T-helper 1 cell treated with Interleukin-12 subunit alpha and Interleukin-12 subunit beta and Interleukin-4 antibody, amounts not matched to agents 30 ng/mL and 1 ng/mL, for 36 hours (primary cell): ENCODE measurements around the gene AMDHD2. TPM values are rescaled to one million over a fixed set of nuclear protein-coding genes. Genes with fewer than 3 reads are reported as not detected.

Experiments
- intact Hi-C: fragments of 100-400 bp; cut with micrococcal nuclease; formaldehyde crosslinking; loops from one replicate; pipeline ENCODE4 v1.15.1; 2024
- total RNA-seq: library from RNA; stranded (reverse); gene quantifications from 2 replicates; pipeline ENCODE4 v1.2.3, GENCODE V29; 2022

The AMDHD2 gene
- total RNA-seq, 1 donor from 2014 or later: 54.0 TPM

- intact Hi-C loops: no loop called here
Observed at GRCh38 chr16:2498531-2499253, 21.5 kb upstream of the AMDHD2 start.

- intact Hi-C loops: no loop called here
Observed at GRCh38 chr16:2499454-2499853, 20.7 kb upstream of the AMDHD2 start.

- intact Hi-C loops: loop anchor here (5.0 kb wide), 1 partner anchor 248 kb away; the partner anchor contains the start of gene ECI1
Observed at GRCh38 chr16:2499890-2500429, 20.2 kb upstream of the AMDHD2 start.

GRCh38 chr16:2500430-2500917 is 19.7 kb upstream of the AMDHD2 start:
- intact Hi-C loops: loop anchor here (5.0 kb wide), 1 partner anchor 248 kb away; the partner anchor contains the start of gene ECI1

GRCh38 chr16:2500918-2501750 is 19.0 kb upstream of the AMDHD2 start:
- intact Hi-C loops: loop anchor here (1.0 to 5.0 kb wide), 5 partner anchors 14 to 306 kb away; partner anchors contain the start of genes ABCA3 and ECI1

GRCh38 chr16:2501946-2502895 is 17.9 kb upstream of the AMDHD2 start:
- intact Hi-C loops: loop anchor here (1.0 to 5.0 kb wide), 5 partner anchors 15 to 307 kb away; partner anchors contain the start of genes ABCA3 and ECI1

- intact Hi-C loops: no loop called here
Observed at GRCh38 chr16:2505695-2506094, 14.5 kb upstream of the AMDHD2 start.

GRCh38 chr16:2507052-2507659 is 13.0 kb upstream of the AMDHD2 start:
- intact Hi-C loops: no loop called here

GRCh38 chr16:2507665-2508064 is 12.5 kb upstream of the AMDHD2 start:
- intact Hi-C loops: no loop called here

- intact Hi-C loops: no loop called here
Observed at GRCh38 chr16:2508722-2509400, 11.3 kb upstream of the AMDHD2 start.

GRCh38 chr16:2511128-2511800 is 8.9 kb upstream of the AMDHD2 start:
- intact Hi-C loops: no loop called here

- intact Hi-C loops: loop anchor here (2.0 kb wide), 1 partner anchor 289 kb away; the partner anchor contains the start of gene E4F1
Observed at GRCh38 chr16:2511996-2512734, 8.0 kb upstream of the AMDHD2 start.

- intact Hi-C loops: loop anchor here (1.0 to 2.0 kb wide), 6 partner anchors 19 to 290 kb away; partner anchors contain the start of genes CCNF, E4F1, RNPS1 and TEDC2
Observed at GRCh38 chr16:2512735-2513404, 7.3 kb upstream of the AMDHD2 start.

- intact Hi-C loops: loop anchor here (1.0 to 2.0 kb wide), 6 partner anchors 19 to 291 kb away; partner anchors contain the start of genes CCNF, E4F1, RNPS1 and TEDC2
Observed at GRCh38 chr16:2513405-2514332, 6.5 kb upstream of the AMDHD2 start, which contains the start of gene ATP6V0C. ATP6V0C (plus strand) TSS chr16:2513952; CDS start chr16:2514104, 152 bp downstream.

- intact Hi-C loops: no loop called here
Observed at GRCh38 chr16:2514333-2515179, 5.6 kb upstream of the AMDHD2 start.
